Measurements from ENCODE around the gene DUSP7. TPM values are rescaled to one million over a fixed set of nuclear protein-coding genes. Genes with fewer than 3 reads are reported as not detected.

DUSP7 gene
- total RNA-seq, 1 experiment from 2014 or later, result 9.9 TPM

DNA sequence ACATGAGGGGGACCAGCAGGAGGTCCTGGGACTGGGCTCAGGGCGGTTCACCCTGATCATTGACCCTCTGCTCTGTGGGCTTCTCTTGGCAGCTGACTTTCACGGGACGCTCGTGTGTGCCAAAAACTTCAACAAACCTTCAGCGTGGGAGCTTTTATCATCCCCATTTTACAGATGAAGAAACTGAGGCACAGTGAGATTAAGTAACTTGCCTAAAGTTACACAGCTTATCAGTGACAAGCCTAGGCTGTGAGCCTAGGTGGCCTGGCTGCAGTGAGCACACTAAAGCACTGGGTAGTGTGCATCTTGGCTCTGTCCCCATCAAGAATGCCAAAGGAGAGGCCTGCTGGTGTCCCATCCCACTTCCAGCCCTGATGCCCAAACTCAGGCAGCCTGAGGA lies 23.6 kb upstream of the DUSP7 start:
- H3K27ac Mint-ChIP-seq (ENCODE audit: unreplicated experiment), result no peak overlapping the region
- no peaks in the 10 kb centered on the region; the same call in 1 of the 2 replicates for H3K36me3 ChIP-seq (ENCODE audit: control insufficient read depth, insufficient read depth, low read length)
- H3K4me3 Mint-ChIP-seq (ENCODE audit: unreplicated experiment), result no peak overlapping the region
- H3K27me3 Mint-ChIP-seq (ENCODE audit: insufficient read depth, unreplicated experiment), result no peaks in the 10 kb centered on the region
- TF ChIP-seq, protein P1, sequence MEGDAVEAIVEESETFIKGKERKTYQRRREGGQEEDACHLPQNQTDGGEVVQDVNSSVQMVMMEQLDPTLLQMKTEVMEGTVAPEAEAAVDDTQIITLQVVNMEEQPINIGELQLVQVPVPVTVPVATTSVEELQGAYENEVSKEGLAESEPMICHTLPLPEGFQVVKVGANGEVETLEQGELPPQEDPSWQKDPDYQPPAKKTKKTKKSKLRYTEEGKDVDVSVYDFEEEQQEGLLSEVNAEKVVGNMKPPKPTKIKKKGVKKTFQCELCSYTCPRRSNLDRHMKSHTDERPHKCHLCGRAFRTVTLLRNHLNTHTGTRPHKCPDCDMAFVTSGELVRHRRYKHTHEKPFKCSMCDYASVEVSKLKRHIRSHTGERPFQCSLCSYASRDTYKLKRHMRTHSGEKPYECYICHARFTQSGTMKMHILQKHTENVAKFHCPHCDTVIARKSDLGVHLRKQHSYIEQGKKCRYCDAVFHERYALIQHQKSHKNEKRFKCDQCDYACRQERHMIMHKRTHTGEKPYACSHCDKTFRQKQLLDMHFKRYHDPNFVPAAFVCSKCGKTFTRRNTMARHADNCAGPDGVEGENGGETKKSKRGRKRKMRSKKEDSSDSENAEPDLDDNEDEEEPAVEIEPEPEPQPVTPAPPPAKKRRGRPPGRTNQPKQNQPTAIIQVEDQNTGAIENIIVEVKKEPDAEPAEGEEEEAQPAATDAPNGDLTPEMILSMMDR (IDR thresholded peaks at IDR 0.05; ENCODE audit: insufficient read depth in 1 of 2, low read depth in 1 of 2, low read length in 1 of 2, severe bottlenecking in 1 of 2, unreplicated experiment in 1 of 2), result no peak
- peaks cover 4% of the 10 kb centered on the region for H3K4me1 ChIP-seq
- POLR2A ChIA-PET, result no interaction called here
- no TSS peak for BruUV-seq (replicated peaks)
- H3K36me3 Mint-ChIP-seq (ENCODE audit: insufficient read depth, unreplicated experiment), result no peaks in the 10 kb centered on the region
- H3K27me3 ChIP-seq (replicated peaks; ENCODE audit: control insufficient read depth, insufficient read depth, low read length), result no peaks in the 10 kb centered on the region
- no peaks in the 10 kb centered on the region for H3K9me3 Mint-ChIP-seq (ENCODE audit: unreplicated experiment)
- H3K4me3 ChIP-seq (ENCODE audit: low read depth, low read length), result no peak overlapping the region
- H3K4me1 Mint-ChIP-seq (ENCODE audit: low read depth, unreplicated experiment), result peaks cover 7% of the 10 kb centered on the region
- intact Hi-C loops (cut with micrococcal nuclease; ENCODE audit: unreplicated experiment), result no loop called here
- CTCF ChIA-PET, result no interaction called here
- no peaks in the 10 kb centered on the region for H3K9me3 ChIP-seq
- no peak for DNase-seq

DNA sequence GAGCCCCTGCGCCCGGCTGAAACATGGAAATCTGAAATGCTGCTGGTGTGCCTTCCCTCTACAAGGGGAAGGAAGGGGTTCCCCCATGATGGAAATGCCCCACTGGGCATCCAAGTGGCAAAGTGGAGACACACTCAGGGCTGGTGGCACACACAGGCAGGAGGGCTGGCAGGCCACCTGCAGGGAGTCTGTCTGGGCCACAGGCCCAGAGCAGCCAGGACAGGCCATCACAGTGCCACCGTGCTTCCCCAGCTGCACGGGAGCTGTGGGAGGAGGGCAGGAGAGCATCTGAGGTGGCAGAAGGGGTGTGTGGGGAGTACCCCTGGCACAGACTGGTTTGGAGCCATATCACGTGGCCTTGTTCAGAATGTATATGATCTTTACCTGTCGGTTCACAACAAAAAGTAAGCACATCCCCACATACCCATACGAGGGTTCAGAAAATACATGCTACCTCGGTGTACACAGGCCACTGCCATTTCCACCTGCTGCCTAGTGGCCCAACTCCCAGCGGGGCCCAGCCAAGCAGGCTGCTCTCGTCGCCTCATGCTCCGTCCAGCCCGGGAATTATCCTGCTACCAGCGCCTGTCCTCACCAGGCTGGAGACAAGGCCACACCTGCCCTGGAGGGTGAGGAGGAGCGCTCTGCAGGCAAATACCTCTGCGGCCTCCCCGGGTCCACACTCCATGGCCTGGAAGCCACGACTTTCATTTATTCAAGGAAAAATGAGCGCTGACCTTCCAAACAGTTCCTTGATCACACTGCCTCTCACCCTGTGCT lies 22.6 kb upstream of the DUSP7 start:
- intact Hi-C loops (cut with micrococcal nuclease; ENCODE audit: unreplicated experiment), result no loop called here
- Histone ChIP-seq H3K4me3 (ENCODE audit: low read depth, low read length) (no peak overlapping the region), H3K27me3 (replicated peaks; ENCODE audit: control insufficient read depth, insufficient read depth, low read length) (no peaks in the 10 kb centered on the region), H3K4me1 (peaks cover 4% of the 10 kb centered on the region), H3K9me3 (no peaks in the 10 kb centered on the region), H3K36me3 (ENCODE audit: control insufficient read depth, insufficient read depth, low read length) (no peaks in the 10 kb centered on the region; the same call in 1 of the 2 replicates)
- Mint-ChIP-seq H3K4me3 (ENCODE audit: unreplicated experiment) (no peak overlapping the region), H3K4me1 (ENCODE audit: low read depth, unreplicated experiment) (peaks cover 7% of the 10 kb centered on the region), H3K27me3 (ENCODE audit: insufficient read depth, unreplicated experiment) (no peaks in the 10 kb centered on the region), H3K36me3 (ENCODE audit: insufficient read depth, unreplicated experiment) (no peaks in the 10 kb centered on the region), H3K9me3 (ENCODE audit: unreplicated experiment) (no peaks in the 10 kb centered on the region), H3K27ac (ENCODE audit: unreplicated experiment) (no peak overlapping the region)
- TF ChIP-seq, protein P1 (IDR thresholded peaks at IDR 0.05; ENCODE audit: insufficient read depth in 1 of 2, low read depth in 1 of 2, low read length in 1 of 2, severe bottlenecking in 1 of 2, unreplicated experiment in 1 of 2), result no peak
- ChIA-PET POLR2A (no interaction called here), CTCF (interaction anchor here (0.6 kb wide), 1 partner anchor 139 kb away, joined by 3 read pairs; no protein-coding TSS in a partner anchor)
- BruUV-seq (replicated peaks), result no TSS peak
- DNase-seq, result no peak

DNA sequence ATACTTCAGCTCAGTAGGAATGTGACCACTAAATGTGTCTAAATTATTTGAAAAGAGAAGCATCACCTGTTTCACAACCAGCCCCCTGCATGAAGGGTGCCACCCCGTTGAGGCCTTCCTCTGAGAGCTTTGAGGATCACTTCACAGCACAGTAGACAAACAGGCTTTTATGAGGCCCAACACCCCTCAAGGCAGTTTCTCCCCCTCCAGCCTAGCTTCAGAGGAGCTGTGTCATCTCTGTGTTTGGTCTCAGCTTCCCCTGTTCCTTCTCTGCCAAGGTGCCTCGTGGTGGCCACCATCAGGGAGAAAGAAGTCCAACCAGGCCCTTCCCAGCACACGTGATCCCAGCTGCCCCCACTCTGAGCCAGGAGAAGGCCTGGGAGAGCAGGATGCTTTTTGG lies 21.6 kb upstream of the DUSP7 start:
- Histone ChIP-seq H3K4me1 (peaks cover 4% of the 10 kb centered on the region), H3K4me3 (ENCODE audit: low read depth, low read length) (no peak overlapping the region), H3K27me3 (replicated peaks; ENCODE audit: control insufficient read depth, insufficient read depth, low read length) (no peaks in the 10 kb centered on the region), H3K9me3 (no peaks in the 10 kb centered on the region), H3K36me3 (ENCODE audit: control insufficient read depth, insufficient read depth, low read length) (no peaks in the 10 kb centered on the region; the same call in 1 of the 2 replicates)
- H3K4me3 Mint-ChIP-seq (ENCODE audit: unreplicated experiment), result no peak overlapping the region
- no peaks in the 10 kb centered on the region for H3K9me3 Mint-ChIP-seq (ENCODE audit: unreplicated experiment)
- intact Hi-C loops (cut with micrococcal nuclease; ENCODE audit: unreplicated experiment), result no loop called here
- H3K4me1 Mint-ChIP-seq (ENCODE audit: low read depth, unreplicated experiment), result peaks cover 7% of the 10 kb centered on the region
- no peak overlapping the region for H3K27ac Mint-ChIP-seq (ENCODE audit: unreplicated experiment)
- ChIA-PET CTCF (no interaction called here), POLR2A (no interaction called here)
- no TSS peak for BruUV-seq (replicated peaks)
- H3K27me3 Mint-ChIP-seq (ENCODE audit: insufficient read depth, unreplicated experiment), result no peaks in the 10 kb centered on the region
- DNase-seq, result no peak
- no peaks in the 10 kb centered on the region for H3K36me3 Mint-ChIP-seq (ENCODE audit: insufficient read depth, unreplicated experiment)
- TF ChIP-seq, protein P1 (IDR thresholded peaks at IDR 0.05; ENCODE audit: insufficient read depth in 1 of 2, low read depth in 1 of 2, low read length in 1 of 2, severe bottlenecking in 1 of 2, unreplicated experiment in 1 of 2), result no peak
